Measurements from ENCODE around the gene CYTH3. TPM values are rescaled to one million over a fixed set of nuclear protein-coding genes. Genes with fewer than 3 reads are reported as not detected.

Gene CYTH3
- total RNA-seq, 1 donor from 2014 or later = 25.5 TPM

DNA sequence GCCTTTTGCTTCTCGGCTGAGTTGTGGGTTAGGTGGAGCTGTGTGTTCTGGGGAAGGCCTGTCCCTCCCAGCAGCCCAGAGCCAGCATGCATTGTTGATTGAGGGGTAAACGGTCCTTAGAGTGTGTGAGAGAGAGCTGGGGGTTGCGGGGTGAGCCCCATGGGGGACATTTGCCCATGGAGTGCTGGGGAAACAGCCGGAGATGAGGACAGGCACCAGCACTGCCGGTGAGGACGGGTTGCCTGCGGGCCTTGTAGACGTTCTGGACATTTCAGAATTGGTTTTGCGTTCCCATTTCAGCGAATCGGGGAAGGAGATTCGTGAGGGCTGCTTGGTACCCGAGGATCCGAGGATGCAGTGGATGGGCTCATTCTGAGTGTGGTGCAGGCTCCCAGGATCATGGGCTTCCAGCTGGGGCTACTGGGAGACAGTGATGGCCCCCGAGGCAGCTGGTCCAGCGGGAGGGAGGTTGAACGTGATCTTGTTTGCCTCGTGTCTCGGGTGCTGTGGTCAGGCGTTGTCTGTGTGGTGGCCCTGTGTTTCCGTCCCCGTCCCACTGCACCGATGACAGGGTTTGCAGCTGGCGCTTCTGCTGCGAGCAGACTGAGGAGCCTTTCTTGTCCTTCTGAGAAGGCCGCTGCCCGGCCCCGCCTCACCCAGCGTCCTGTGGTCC is 113.9 kb downstream of the CYTH3 start:
- peaks cover 74% of the 10 kb centered on the region for H3K36me3 ChIP-seq
- intact Hi-C loops (cut with micrococcal nuclease) = no loop called here
- TF ChIP-seq, protein P1, sequence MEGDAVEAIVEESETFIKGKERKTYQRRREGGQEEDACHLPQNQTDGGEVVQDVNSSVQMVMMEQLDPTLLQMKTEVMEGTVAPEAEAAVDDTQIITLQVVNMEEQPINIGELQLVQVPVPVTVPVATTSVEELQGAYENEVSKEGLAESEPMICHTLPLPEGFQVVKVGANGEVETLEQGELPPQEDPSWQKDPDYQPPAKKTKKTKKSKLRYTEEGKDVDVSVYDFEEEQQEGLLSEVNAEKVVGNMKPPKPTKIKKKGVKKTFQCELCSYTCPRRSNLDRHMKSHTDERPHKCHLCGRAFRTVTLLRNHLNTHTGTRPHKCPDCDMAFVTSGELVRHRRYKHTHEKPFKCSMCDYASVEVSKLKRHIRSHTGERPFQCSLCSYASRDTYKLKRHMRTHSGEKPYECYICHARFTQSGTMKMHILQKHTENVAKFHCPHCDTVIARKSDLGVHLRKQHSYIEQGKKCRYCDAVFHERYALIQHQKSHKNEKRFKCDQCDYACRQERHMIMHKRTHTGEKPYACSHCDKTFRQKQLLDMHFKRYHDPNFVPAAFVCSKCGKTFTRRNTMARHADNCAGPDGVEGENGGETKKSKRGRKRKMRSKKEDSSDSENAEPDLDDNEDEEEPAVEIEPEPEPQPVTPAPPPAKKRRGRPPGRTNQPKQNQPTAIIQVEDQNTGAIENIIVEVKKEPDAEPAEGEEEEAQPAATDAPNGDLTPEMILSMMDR (IDR thresholded peaks at IDR 0.05; ENCODE audit: borderline replicate concordance) = no peak

DNA sequence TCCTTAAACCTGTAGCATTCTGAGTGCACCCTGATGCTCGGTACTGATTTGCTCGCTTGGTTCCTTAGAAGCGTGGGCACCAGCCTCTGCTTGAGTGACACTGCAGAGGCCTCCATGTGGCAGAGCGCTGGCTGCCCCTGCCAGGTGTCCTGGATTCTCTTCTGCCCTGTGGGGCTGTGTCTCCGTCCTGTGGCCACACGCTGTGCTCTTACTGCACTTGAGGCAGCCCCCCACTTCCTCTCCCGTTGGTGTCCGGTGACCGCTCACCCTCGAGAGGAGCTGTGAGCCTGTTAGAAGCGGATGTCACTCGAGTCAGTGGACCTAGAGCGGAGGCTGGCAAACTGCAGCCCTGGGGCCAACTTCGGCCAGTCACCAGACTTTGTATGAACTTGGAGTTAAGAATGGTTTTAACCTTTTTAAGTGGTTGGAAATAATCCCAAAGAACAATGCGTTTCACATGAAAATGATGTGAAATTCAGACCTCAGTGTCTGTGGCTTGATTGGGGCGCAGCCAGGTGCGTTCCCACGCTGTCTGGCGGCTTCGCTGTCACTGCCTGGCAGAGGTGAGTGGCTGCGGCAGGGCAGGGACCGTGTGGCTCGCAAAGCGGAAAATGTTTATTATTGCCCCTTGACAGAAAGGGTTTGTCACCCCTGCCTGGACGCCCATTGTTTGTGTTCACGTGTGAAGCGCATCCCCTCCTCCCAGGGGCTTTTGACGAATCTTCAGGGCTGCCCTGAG is 114.6 kb downstream of the CYTH3 start:
- DNase-seq = no peak
- TF ChIP-seq, protein P1 (IDR thresholded peaks at IDR 0.05; ENCODE audit: borderline replicate concordance) = no peak
- H3K27me3 ChIP-seq (ENCODE audit: low read depth) = no peaks in the 10 kb centered on the region
- H3K9me3 ChIP-seq (replicated peaks) = no peaks in the 10 kb centered on the region
- no peak overlapping the region for H3K4me3 ChIP-seq
- H3K36me3 ChIP-seq = peaks cover 74% of the 10 kb centered on the region
- intact Hi-C loops (cut with micrococcal nuclease) = no loop called here
- peaks cover 38% of the 10 kb centered on the region for H3K4me1 ChIP-seq
- no peak overlapping the region for H3K27ac ChIP-seq (replicated peaks)

More for the DNA sequence above, 113.9 kb downstream of the CYTH3 start:
- peaks cover 45% of the 10 kb centered on the region for H3K4me1 ChIP-seq
- H3K9me3 ChIP-seq (replicated peaks) = no peaks in the 10 kb centered on the region
- no peak overlapping the region for H3K27ac ChIP-seq (replicated peaks)
- H3K4me3 ChIP-seq = no peak overlapping the region
- no peaks in the 10 kb centered on the region for H3K27me3 ChIP-seq (ENCODE audit: low read depth)
- no peak for DNase-seq

DNA sequence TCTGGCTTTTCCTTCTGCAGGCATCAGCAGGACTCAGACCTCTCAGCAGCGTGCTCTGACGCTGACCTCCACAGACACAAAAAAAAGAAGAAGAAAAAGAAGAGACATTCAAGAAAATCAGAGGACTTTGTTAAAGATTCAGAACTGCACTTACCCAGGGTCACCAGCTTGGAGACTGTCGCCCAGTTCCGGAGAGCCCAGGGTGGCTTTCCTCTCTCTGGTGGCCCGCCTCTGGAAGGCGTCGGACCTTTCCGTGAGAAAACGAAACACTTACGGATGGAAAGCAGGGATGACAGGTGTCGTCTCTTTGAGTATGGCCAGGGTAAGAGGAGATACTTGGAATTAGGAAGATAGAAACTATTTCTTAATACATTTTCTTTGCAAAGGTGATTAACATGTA is 115.7 kb downstream of the CYTH3 start:
- DNase-seq = no peak
- intact Hi-C loops (cut with micrococcal nuclease) = no loop called here
- H3K27ac ChIP-seq (replicated peaks) = no peak overlapping the region
- H3K4me1 ChIP-seq = peaks cover 27% of the 10 kb centered on the region
- no peak overlapping the region for H3K4me3 ChIP-seq
- TF ChIP-seq, protein P1 (IDR thresholded peaks at IDR 0.05; ENCODE audit: borderline replicate concordance) = no peak
- H3K36me3 ChIP-seq = peaks cover 81% of the 10 kb centered on the region
- H3K9me3 ChIP-seq (replicated peaks) = no peaks in the 10 kb centered on the region
- no peaks in the 10 kb centered on the region for H3K27me3 ChIP-seq (ENCODE audit: low read depth)

DNA sequence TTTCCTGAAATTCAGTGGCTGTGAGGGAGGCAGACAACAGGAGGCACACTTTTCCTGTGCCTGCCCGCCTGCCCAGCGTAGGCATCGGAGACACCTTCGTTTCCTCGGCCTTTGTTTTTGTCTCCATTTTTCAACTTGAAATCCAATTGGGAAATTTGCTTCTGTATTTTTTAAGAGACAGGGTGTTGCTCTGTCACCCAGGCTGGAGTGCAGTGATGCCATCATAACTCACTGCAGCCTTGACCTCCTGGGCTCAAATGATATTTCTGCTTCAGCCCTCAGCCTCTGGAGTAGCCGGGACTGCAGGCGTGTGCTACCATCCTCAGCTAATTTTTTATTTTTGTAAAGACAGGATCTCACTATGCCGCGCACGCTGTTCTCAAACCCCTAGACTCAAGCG is 116.8 kb downstream of the CYTH3 start:
- H3K4me1 ChIP-seq = peaks cover 16% of the 10 kb centered on the region
- no peak for DNase-seq
- H3K4me3 ChIP-seq = no peak overlapping the region
- TF ChIP-seq, protein P1 (IDR thresholded peaks at IDR 0.05; ENCODE audit: borderline replicate concordance) = no peak
- intact Hi-C loops (cut with micrococcal nuclease) = no loop called here
- no peak overlapping the region for H3K27ac ChIP-seq (replicated peaks)
- H3K9me3 ChIP-seq (replicated peaks) = no peaks in the 10 kb centered on the region
- peaks cover 92% of the 10 kb centered on the region for H3K36me3 ChIP-seq
- no peaks in the 10 kb centered on the region for H3K27me3 ChIP-seq (ENCODE audit: low read depth)

DNA sequence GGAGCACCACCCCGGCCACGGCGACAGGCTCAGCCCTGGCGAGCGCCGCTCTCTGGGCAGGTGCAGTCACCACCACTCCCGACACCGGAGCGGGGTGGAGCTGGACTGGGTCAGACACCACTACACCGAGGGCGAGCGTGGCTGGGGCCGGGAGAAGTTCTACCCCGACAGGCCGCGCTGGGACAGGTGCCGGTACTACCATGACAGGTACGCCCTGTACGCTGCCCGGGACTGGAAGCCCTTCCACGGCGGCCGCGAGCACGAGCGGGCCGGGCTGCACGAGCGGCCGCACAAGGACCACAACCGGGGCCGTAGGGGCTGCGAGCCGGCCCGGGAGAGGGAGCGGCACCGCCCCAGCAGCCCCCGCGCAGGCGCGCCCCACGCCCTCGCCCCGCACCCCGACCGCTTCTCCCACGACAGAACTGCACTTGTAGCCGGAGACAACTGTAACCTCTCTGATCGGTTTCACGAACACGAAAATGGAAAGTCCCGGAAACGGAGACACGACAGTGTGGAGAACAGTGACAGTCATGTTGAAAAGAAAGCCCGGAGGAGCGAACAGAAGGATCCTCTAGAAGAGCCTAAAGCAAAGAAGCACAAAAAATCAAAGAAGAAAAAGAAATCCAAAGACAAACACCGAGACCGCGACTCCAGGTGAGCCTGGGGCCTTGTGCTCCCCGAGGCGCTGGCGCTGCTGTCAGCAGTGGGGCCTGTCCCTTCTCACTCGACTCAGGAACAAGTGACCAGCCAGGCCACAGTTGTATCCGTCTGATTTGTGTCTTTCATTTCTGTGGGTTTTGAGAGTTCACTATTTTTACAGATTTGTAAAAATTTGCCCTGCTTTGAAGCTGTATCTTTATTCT is 117.7 kb downstream of the CYTH3 start:
- Histone ChIP-seq H3K36me3 (peaks cover 99% of the 10 kb centered on the region), H3K27me3 (ENCODE audit: low read depth) (no peaks in the 10 kb centered on the region), H3K9me3 (replicated peaks) (no peaks in the 10 kb centered on the region), H3K27ac (replicated peaks) (no peak overlapping the region), H3K4me3 (no peak overlapping the region), H3K4me1 (peaks cover 8% of the 10 kb centered on the region)
- intact Hi-C loops (cut with micrococcal nuclease) = no loop called here
- TF ChIP-seq, protein P1 (IDR thresholded peaks at IDR 0.05; ENCODE audit: borderline replicate concordance) = no peak
- no peak for DNase-seq

Data from left ventricle myocardium inferior (tissue), 1 donor.